Measurements from ENCODE around the gene RBM11.

DNA sequence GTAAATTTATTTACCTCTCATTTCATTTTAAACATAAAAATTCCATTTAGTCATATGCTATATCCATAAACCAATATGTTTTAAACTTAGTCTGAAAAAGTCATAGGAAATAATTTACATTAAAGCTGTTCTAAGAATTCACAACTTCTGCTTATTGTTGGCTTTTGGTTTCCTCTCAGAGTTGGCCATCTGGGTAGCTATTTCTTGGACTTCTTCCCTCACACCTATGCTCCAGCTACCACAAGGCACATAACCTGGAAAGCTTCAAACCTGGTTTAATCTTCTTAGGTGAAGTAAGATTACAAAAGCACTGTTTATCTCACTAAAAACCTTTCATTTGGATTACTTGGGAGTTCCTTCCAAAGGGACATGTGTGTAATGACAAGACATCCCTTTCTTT lies 29.8 kb downstream of the RBM11 start:
- TF ChIP-seq TAF1 (conservative IDR thresholded peaks at IDR 0.05) (no peak), GABPA (IDR thresholded peaks at IDR 0.05 in 1 of 2, conservative IDR thresholded peaks at IDR 0.05 in 1 of 2) (no peak), YY1 (IDR thresholded peaks at IDR 0.05) (no peak), RAD21 (IDR thresholded peaks at IDR 0.05) (no peak), SP1 (IDR thresholded peaks at IDR 0.05) (no peak), FOXA2 (IDR thresholded peaks at IDR 0.05) (no peak), JUND (IDR thresholded peaks at IDR 0.05) (no peak), EGR1 (IDR thresholded peaks at IDR 0.05; ENCODE audit: low read depth in 2 of 2) (no peak)
- TF ChIP-seq, protein P1, sequence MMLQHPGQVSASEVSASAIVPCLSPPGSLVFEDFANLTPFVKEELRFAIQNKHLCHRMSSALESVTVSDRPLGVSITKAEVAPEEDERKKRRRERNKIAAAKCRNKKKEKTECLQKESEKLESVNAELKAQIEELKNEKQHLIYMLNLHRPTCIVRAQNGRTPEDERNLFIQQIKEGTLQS (IDR thresholded peaks at IDR 0.05) = no peak
- TF ChIP-seq, protein P2, sequence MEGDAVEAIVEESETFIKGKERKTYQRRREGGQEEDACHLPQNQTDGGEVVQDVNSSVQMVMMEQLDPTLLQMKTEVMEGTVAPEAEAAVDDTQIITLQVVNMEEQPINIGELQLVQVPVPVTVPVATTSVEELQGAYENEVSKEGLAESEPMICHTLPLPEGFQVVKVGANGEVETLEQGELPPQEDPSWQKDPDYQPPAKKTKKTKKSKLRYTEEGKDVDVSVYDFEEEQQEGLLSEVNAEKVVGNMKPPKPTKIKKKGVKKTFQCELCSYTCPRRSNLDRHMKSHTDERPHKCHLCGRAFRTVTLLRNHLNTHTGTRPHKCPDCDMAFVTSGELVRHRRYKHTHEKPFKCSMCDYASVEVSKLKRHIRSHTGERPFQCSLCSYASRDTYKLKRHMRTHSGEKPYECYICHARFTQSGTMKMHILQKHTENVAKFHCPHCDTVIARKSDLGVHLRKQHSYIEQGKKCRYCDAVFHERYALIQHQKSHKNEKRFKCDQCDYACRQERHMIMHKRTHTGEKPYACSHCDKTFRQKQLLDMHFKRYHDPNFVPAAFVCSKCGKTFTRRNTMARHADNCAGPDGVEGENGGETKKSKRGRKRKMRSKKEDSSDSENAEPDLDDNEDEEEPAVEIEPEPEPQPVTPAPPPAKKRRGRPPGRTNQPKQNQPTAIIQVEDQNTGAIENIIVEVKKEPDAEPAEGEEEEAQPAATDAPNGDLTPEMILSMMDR (IDR thresholded peaks at IDR 0.05; ENCODE audit: low read depth, low read length, missing input control) = no peak
- TF ChIP-seq, protein P3, sequence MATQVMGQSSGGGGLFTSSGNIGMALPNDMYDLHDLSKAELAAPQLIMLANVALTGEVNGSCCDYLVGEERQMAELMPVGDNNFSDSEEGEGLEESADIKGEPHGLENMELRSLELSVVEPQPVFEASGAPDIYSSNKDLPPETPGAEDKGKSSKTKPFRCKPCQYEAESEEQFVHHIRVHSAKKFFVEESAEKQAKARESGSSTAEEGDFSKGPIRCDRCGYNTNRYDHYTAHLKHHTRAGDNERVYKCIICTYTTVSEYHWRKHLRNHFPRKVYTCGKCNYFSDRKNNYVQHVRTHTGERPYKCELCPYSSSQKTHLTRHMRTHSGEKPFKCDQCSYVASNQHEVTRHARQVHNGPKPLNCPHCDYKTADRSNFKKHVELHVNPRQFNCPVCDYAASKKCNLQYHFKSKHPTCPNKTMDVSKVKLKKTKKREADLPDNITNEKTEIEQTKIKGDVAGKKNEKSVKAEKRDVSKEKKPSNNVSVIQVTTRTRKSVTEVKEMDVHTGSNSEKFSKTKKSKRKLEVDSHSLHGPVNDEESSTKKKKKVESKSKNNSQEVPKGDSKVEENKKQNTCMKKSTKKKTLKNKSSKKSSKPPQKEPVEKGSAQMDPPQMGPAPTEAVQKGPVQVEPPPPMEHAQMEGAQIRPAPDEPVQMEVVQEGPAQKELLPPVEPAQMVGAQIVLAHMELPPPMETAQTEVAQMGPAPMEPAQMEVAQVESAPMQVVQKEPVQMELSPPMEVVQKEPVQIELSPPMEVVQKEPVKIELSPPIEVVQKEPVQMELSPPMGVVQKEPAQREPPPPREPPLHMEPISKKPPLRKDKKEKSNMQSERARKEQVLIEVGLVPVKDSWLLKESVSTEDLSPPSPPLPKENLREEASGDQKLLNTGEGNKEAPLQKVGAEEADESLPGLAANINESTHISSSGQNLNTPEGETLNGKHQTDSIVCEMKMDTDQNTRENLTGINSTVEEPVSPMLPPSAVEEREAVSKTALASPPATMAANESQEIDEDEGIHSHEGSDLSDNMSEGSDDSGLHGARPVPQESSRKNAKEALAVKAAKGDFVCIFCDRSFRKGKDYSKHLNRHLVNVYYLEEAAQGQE (IDR thresholded peaks at IDR 0.05) = no peak
- TF ChIP-seq, protein P4, sequence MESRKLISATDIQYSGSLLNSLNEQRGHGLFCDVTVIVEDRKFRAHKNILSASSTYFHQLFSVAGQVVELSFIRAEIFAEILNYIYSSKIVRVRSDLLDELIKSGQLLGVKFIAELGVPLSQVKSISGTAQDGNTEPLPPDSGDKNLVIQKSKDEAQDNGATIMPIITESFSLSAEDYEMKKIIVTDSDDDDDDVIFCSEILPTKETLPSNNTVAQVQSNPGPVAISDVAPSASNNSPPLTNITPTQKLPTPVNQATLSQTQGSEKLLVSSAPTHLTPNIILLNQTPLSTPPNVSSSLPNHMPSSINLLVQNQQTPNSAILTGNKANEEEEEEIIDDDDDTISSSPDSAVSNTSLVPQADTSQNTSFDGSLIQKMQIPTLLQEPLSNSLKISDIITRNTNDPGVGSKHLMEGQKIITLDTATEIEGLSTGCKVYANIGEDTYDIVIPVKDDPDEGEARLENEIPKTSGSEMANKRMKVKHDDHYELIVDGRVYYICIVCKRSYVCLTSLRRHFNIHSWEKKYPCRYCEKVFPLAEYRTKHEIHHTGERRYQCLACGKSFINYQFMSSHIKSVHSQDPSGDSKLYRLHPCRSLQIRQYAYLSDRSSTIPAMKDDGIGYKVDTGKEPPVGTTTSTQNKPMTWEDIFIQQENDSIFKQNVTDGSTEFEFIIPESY (IDR thresholded peaks at IDR 0.05) = no peak

Data from liver (tissue), 3 donors.